GM06990 (cell line): Measurements from ENCODE around the gene TLCD5.

Experiments used
- DNase-seq: peaks from one replicate; pipeline ENCODE4 v3.0.0-alpha.2; 2011; ENCODE audit not compliant: insufficient read length; ENCODE audit errors: extremely low read depth
- H3K27me3 ChIP-seq: replicated peaks from 2 replicates; pipeline ENCODE4 v1.6.0; 2011; ENCODE audit warnings: low read length; ENCODE audit not compliant: control insufficient read depth, insufficient read depth
- H3K36me3 ChIP-seq: 2 replicates; pipeline ENCODE4 v1.5.1; 2011; ENCODE audit warnings: low read length; ENCODE audit not compliant: control insufficient read depth, insufficient read depth
- H3K4me3 ChIP-seq: replicated peaks from 2 replicates; pipeline ENCODE4 v1.5.1; 2011; ENCODE audit warnings: low read depth, mild to moderate bottlenecking, control low read depth, low read length
- CTCF ChIP-seq: IDR thresholded peaks from 2 replicates; pipeline ENCODE4 v1.5.1; 2011; ENCODE audit warnings: low read length, control low read depth, mild to moderate bottlenecking, inconsistent platforms; ENCODE audit not compliant: insufficient read depth, poor library complexity, severe bottlenecking

Gene TLCD5

DNA sequence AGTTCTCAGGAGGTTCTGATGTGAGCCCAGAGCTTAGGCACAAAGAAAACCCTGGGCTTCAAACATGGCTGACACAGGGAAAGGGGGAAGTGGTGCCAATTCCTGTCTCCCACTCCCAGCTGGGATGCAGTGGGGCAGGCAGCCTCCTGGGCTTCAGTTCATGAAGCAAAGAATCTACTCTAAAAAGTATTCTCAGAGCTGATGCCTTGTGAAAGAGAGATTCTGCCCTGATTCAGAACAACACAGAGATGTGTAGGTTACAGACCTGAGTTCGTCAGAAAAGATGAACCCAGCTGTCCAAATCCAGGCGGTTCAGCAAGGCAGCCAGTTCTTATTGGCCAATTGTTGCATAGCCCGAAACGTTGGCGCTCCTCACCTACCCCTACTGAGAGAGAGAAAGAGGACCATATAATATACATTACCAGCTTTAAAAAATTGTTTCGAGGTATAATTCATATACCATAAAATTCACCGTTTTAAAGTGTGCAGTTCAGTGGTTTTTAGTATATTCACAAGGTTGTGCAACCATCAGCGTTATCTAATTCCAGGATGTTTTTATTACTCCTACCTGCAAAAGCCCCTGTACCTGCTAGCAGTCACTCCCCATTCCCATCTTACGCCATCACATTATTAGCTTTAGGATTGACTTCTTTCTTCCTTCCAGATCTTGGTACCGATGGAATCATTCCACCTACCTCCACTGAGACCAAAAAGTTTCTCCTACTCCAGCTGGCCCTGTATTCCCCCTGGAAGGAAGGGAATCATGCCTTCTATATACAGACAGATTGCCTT, 7.2 kb upstream of the TLCD5 start:
- no peak for TF ChIP-seq CTCF
- no peaks in the 10 kb centered on the region for H3K27me3 ChIP-seq

DNA sequence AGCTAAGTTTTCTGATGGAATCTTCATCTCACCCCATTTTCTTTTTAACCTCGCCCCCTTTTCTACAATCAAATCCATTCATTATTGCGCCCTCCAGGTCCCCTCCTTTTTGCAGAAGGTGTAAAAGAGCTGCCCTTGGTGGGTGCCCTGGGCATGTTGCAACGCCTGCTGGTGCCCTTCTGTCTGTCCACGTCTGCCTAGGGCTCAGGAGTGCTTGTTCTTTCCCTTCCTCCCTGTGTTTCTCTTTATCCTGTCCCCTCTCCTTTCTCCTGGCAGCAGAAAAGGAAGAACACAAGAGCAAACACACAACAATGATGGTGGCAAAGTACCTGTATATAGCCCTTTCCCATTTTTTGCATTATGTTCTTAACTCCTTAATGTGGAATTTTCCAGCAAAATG, 6.2 kb upstream of the TLCD5 start:
- Histone ChIP-seq H3K27me3 (no peaks in the 10 kb centered on the region), H3K4me3 (no peak overlapping the region), H3K36me3 (no peaks in the 10 kb centered on the region)
- DNase-seq = no peak
- TF ChIP-seq CTCF = no peak

More for the DNA sequence above, 7.2 kb upstream of the TLCD5 start:
- no peak overlapping the region for H3K4me3 ChIP-seq
- DNase-seq = no peak
- H3K36me3 ChIP-seq = no peaks in the 10 kb centered on the region

DNA sequence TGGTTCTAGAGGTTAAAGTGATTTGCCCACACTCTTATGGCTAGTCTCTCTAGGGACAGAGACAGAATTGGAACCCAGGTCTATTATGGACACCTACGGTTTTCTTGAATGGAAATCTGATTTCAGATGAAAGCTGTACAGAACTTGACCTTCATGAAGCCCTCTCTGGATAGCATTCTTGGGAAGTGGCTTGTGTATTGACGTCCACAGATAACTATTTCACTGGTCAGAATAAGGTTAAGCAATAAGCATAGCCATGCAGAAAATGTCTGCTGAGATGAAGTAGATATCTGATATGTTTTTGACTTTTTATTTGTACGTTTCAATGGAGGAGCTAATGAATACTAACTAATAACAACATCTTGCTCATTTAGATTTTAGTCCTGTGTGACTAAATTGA, 1.1 kb downstream of the TLCD5 start:
- no peaks in the 10 kb centered on the region for H3K36me3 ChIP-seq
- DNase-seq = no peak

GRCh38 chr11:120326845-120327281, 1.8 kb downstream of the TLCD5 start:
- Histone ChIP-seq H3K36me3 (no peaks in the 10 kb centered on the region), H3K4me3 (no peak overlapping the region), H3K27me3 (no peaks in the 10 kb centered on the region)
- no peak for TF ChIP-seq CTCF
- DNase-seq = peak; percentile 26

More for the DNA sequence above, 1.1 kb downstream of the TLCD5 start:
- TF ChIP-seq CTCF = no peak
- Histone ChIP-seq H3K27me3 (no peaks in the 10 kb centered on the region), H3K4me3 (no peak overlapping the region)

DNA sequence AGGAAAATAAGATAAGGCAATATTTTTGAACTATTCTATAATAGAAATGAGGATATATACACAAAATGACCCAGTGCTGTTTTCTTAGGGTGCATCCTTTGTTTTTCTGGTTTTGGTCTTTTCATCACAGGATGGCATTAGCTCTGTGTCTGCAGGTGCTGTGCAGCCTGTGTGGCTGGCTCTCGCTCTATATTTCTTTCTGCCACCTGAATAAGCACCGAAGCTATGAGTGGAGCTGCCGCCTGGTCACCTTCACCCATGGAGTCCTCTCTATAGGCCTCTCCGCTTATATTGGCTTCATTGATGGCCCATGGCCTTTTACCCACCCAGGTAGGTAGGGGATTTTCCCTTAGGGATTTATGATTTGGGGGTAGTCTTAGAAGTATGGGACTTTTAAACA, 2.2 kb downstream of the TLCD5 start:
- no peak for TF ChIP-seq CTCF
- Histone ChIP-seq H3K4me3 (no peak overlapping the region), H3K36me3 (no peaks in the 10 kb centered on the region), H3K27me3 (no peaks in the 10 kb centered on the region)
- no peak for DNase-seq

DNA sequence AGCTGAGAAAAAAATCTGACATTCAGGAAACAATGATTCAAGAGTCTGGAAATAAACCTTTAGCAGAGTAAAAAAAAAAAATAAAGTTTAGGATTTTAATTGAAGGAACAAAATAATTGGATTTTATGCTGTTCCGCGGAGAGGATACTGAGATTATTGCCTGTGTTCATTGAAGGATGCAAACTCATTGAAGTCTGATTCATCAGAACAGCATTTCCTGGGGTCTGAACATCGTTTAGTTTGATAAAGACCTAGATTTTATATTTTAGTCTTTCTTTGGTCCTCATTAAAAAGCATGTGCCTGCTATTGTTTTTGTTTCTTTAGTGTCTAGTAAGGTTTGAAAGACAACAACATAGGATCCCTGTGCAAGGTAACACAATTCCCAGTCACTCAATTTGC, 4.5 kb downstream of the TLCD5 start:
- no peaks in the 10 kb centered on the region for H3K36me3 ChIP-seq
- H3K4me3 ChIP-seq = no peak overlapping the region
- TF ChIP-seq CTCF = no peak
- H3K27me3 ChIP-seq = no peaks in the 10 kb centered on the region
- no peak for DNase-seq
